Astrocyte (in vitro differentiated cells and primary cell): ENCODE data around the gene NR6A1. TPM values are rescaled to one million over a fixed set of nuclear protein-coding genes. Genes with fewer than 3 reads are reported as not detected.

ENCODE experiments used
- DNase-seq: peaks from one replicate; pipeline ENCODE4 v3.0.0-alpha.2; 2010; ENCODE audit warnings: low read depth
- FAIRE-seq: peaks from 2 replicates; lab custom pipeline; 2011; peaks lifted over from hg19 to GRCh38; lab: Jason Lieb, UNC
- H2AFZ ChIP-seq: 2 replicates; pipeline ENCODE4 v1.6.0; 2012; ENCODE audit warnings: low read depth, low read length, inconsistent platforms
- H3K27ac ChIP-seq: 2 replicates; pipeline ENCODE4 v1.5.1; 2011; ENCODE audit warnings: low read depth, low read length, inconsistent platforms
- H3K27me3 ChIP-seq: 2 replicates; pipeline ENCODE4 v1.6.0; 2011; ENCODE audit warnings: low read length, inconsistent platforms; ENCODE audit not compliant: insufficient read depth
- H3K36me3 ChIP-seq: 2 replicates; pipeline ENCODE4 v1.5.1; 2011; ENCODE audit warnings: low read length, inconsistent platforms; ENCODE audit not compliant: insufficient read depth
- H3K4me1 ChIP-seq: 2 replicates; pipeline ENCODE4 v1.5.1; 2011; ENCODE audit warnings: low read length, inconsistent platforms; ENCODE audit not compliant: insufficient read depth
- H3K4me2 ChIP-seq: 2 replicates; pipeline ENCODE4 v1.6.0; 2012; ENCODE audit warnings: low read length, inconsistent platforms
- H3K4me3 ChIP-seq: 2 replicates; pipeline ENCODE4 v1.5.1; 2011; ENCODE audit warnings: low read depth, mild to moderate bottlenecking, low read length, inconsistent platforms; ENCODE audit not compliant: insufficient read depth
- H3K79me2 ChIP-seq: 2 replicates; pipeline ENCODE4 v1.6.0; 2012; ENCODE audit warnings: mild to moderate bottlenecking, low read length, inconsistent platforms; ENCODE audit not compliant: insufficient read depth
- H3K9ac ChIP-seq: 2 replicates; pipeline ENCODE4 v1.6.0; 2012; ENCODE audit warnings: mild to moderate bottlenecking, low read length, inconsistent platforms
- H3K9me3 ChIP-seq: 2 replicates; pipeline ENCODE4 v1.5.1; 2012; ENCODE audit warnings: low read depth, mild to moderate bottlenecking, low read length, inconsistent platforms; ENCODE audit not compliant: insufficient read depth
- H4K20me1 ChIP-seq: 2 replicates; pipeline ENCODE4 v1.6.0; 2012; ENCODE audit warnings: low read length, inconsistent platforms; ENCODE audit not compliant: insufficient read depth
- H3K27ac Mint-ChIP-seq: one replicate; pipeline ENCODE4 v1.8.0; 2021; ENCODE audit warnings: mild to moderate bottlenecking, mixed read lengths; ENCODE audit not compliant: unreplicated experiment
- H3K27me3 Mint-ChIP-seq: one replicate; pipeline ENCODE4 v1.8.0; 2021; ENCODE audit warnings: low read depth, mixed read lengths; ENCODE audit not compliant: unreplicated experiment
- H3K36me3 Mint-ChIP-seq: one replicate; pipeline ENCODE4 v1.8.0; 2021; ENCODE audit warnings: low read depth, mixed read lengths; ENCODE audit not compliant: unreplicated experiment
- H3K4me1 Mint-ChIP-seq: one replicate; pipeline ENCODE4 v1.8.0; 2021; ENCODE audit warnings: low read depth, mixed read lengths; ENCODE audit not compliant: unreplicated experiment
- H3K4me3 Mint-ChIP-seq: one replicate; pipeline ENCODE4 v1.8.0; 2021; ENCODE audit warnings: mild to moderate bottlenecking, moderate library complexity, mixed read lengths; ENCODE audit not compliant: unreplicated experiment
- H3K9me3 Mint-ChIP-seq: one replicate; pipeline ENCODE4 v1.8.0; 2021; ENCODE audit warnings: mild to moderate bottlenecking, mixed read lengths; ENCODE audit not compliant: unreplicated experiment
- CTCF ChIP-seq: IDR thresholded peaks from 2 replicates; pipeline ENCODE4 v1.5.1; 2011; ENCODE audit warnings: low read depth, mild to moderate bottlenecking, inconsistent platforms, low read length, moderate library complexity; ENCODE audit not compliant: insufficient read depth
- EZH2 ChIP-seq: IDR thresholded peaks from 2 replicates; pipeline ENCODE4 v1.6.1; 2012; ENCODE audit warnings: mild to moderate bottlenecking, low read length, inconsistent platforms; ENCODE audit not compliant: insufficient read depth
- total RNA-seq: library from RNA; stranded (reverse); gene quantifications from 2 replicates; pipeline ENCODE4 v1.2.1, GENCODE V29; 2021

NR6A1 gene
- total RNA-seq, 1 donor from 2014 or later, result 20.8 TPM

DNA sequence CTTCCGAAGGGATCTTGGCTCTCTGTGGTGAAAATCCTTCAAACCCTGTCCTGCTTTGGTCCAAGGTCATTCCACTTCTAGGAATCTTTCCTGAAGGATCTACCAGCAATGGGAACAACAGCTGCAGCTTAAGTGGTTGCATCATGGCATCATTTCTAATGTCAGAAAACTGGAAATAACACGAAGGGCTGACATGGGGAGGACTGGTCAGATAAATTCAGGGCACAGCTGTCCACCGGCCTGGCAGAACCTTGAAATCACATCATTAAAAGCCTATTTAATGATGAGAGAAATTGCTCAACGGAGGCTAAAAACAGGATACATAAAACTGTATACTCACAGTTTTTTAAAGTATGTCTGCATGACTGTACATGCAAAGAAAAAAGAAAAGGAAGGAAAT lies 34.1 kb upstream of the NR6A1 start:
- H3K9me3 Mint-ChIP-seq, result no peaks in the 10 kb centered on the region
- no peak for FAIRE-seq
- no peak overlapping the region for H3K4me3 ChIP-seq

DNA sequence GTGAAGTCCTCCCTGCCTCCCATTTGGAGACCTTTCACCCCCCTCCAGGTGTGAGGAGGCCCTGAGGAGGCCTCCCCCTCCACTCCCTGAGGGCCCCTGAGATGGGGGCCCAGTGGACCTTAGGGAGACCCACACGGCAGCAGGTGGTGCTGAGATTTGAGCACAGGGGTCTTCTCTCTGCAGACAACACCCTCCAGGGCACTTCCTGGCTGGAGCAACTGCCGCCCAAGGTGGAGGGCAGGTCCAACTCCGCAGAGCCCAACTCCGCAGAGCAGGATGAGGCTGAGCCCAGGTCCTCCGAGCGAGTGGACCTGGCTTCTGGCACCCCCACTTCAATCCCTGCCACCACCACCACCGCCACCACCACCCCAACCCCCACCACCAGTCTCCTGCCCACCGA lies 32.8 kb upstream of the NR6A1 start:
- no peak overlapping the region for H3K27ac ChIP-seq
- H3K9me3 ChIP-seq, result no peaks in the 10 kb centered on the region
- DNase-seq (no peak), FAIRE-seq (no peak)
- no peak overlapping the region for H3K4me3 Mint-ChIP-seq
- H4K20me1 ChIP-seq, result no peaks in the 10 kb centered on the region
- no peaks in the 10 kb centered on the region for H3K36me3 ChIP-seq
- peaks cover 5% of the 10 kb centered on the region for H3K4me1 ChIP-seq
- TF ChIP-seq EZH2 (no peak), CTCF (no peak)
- H3K9ac ChIP-seq, result no peak overlapping the region
- no peaks in the 10 kb centered on the region for H3K27me3 ChIP-seq
- no peak overlapping the region for H3K4me3 ChIP-seq
- no peaks in the 10 kb centered on the region for H3K79me2 ChIP-seq
- no peaks in the 10 kb centered on the region for H3K9me3 Mint-ChIP-seq
- peaks cover 13% of the 10 kb centered on the region for H3K36me3 Mint-ChIP-seq
- H3K4me1 Mint-ChIP-seq, result no peaks in the 10 kb centered on the region
- no peak overlapping the region for H2AFZ ChIP-seq
- H3K4me2 ChIP-seq, result no peak overlapping the region
- H3K27ac Mint-ChIP-seq, result no peak overlapping the region
- no peaks in the 10 kb centered on the region for H3K27me3 Mint-ChIP-seq

More for the DNA sequence above, 34.1 kb upstream of the NR6A1 start:
- TF ChIP-seq EZH2 (no peak), CTCF (no peak)
- Histone ChIP-seq H3K9me3 (no peaks in the 10 kb centered on the region), H3K36me3 (no peaks in the 10 kb centered on the region), H2AFZ (no peak overlapping the region), H3K9ac (no peak overlapping the region), H3K27me3 (no peaks in the 10 kb centered on the region), H3K4me2 (no peak overlapping the region), H3K27ac (no peak overlapping the region), H4K20me1 (no peaks in the 10 kb centered on the region), H3K4me1 (peaks cover 7% of the 10 kb centered on the region), H3K79me2 (no peaks in the 10 kb centered on the region)
- H3K36me3 Mint-ChIP-seq, result peaks cover 15% of the 10 kb centered on the region
- no peak for DNase-seq
- H3K4me1 Mint-ChIP-seq, result peaks cover 2% of the 10 kb centered on the region
- no peak overlapping the region for H3K4me3 Mint-ChIP-seq
- peak overlapping the region; percentile 45 for H3K27ac Mint-ChIP-seq
- H3K27me3 Mint-ChIP-seq, result no peaks in the 10 kb centered on the region

- TF ChIP-seq CTCF, result no peak
- TF ChIP-seq EZH2, result no peak
- Mint-ChIP-seq H3K4me1 (peaks cover 3% of the 10 kb centered on the region), H3K27me3 (no peaks in the 10 kb centered on the region), H3K9me3 (no peaks in the 10 kb centered on the region), H3K4me3 (no peak overlapping the region), H3K36me3 (peaks cover 9% of the 10 kb centered on the region), H3K27ac (no peak overlapping the region)
- Histone ChIP-seq H3K27ac (no peak overlapping the region), H2AFZ (no peak overlapping the region), H3K9ac (no peak overlapping the region), H3K9me3 (no peaks in the 10 kb centered on the region), H3K4me2 (no peak overlapping the region), H3K4me1 (peaks cover 5% of the 10 kb centered on the region), H3K79me2 (no peaks in the 10 kb centered on the region), H4K20me1 (no peaks in the 10 kb centered on the region), H3K36me3 (no peaks in the 10 kb centered on the region), H3K4me3 (no peak overlapping the region), H3K27me3 (no peaks in the 10 kb centered on the region)
- FAIRE-seq (no peak), DNase-seq (no peak)
Observed at GRCh38 chr9:124802426-124802825, 31.3 kb upstream of the NR6A1 start.
